Endothelial cell of umbilical vein (primary cell): ENCODE results near the gene HSPA1A. TPM values are rescaled to one million over a fixed set of nuclear protein-coding genes. Genes with fewer than 3 reads are reported as not detected.
"Not testable (repeated sequence)": the region's sequence is repeated elsewhere in the genome, so short reads cannot be mapped to it uniquely, and the experiment has no call there.

Experiments
- BruUV-seq: library from RNA; stranded (reverse); fragments of 400-500 nt; replicated peaks from 2 replicates; lab custom pipeline; 2021; lab: Mats Ljungman, UMichigan
- CTCF ChIA-PET: fragments of 300-600, 350-600 bp; sonication (Branson Sonifier 250); formaldehyde crosslinking; loops from one replicate; lab custom pipeline; 2021; ENCODE audit warnings: antibody characterized with exemption, inconsistent platforms; lab: Charles Lee
- POLR2A ChIA-PET: fragments of 300-600, 350-600 bp; sonication (Branson Sonifier 250); formaldehyde crosslinking; loops from one replicate; lab custom pipeline; 2021; ENCODE audit warnings: antibody characterized with exemption, inconsistent platforms; lab: Charles Lee
- DNase-seq: peaks from one replicate; pipeline ENCODE4 v3.0.0-alpha.2; 2011; ENCODE audit warnings: low read depth, low spot score
- FAIRE-seq: peaks from 2 replicates; lab custom pipeline; 2011; peaks lifted over from hg19 to GRCh38; lab: Jason Lieb, UNC
- H2AFZ ChIP-seq: 2 replicates; pipeline ENCODE4 v1.6.0; 2012; ENCODE audit warnings: low read depth, low read length, control low read depth, inconsistent platforms
- H3K27ac ChIP-seq: 2 replicates; pipeline ENCODE4 v1.5.1; 2011; ENCODE audit warnings: low read depth, mild to moderate bottlenecking, control low read depth, low read length, moderate library complexity; ENCODE audit not compliant: insufficient read depth
- H3K27me3 ChIP-seq, 2 experiments: 2 replicates each; pipeline versions ENCODE4 v1.6.0 to v1.6.1; 2011; ENCODE audit warnings: low read length in 2 of 2, mixed read lengths in 1 of 2; ENCODE audit not compliant: control insufficient read depth in 2 of 2, insufficient read depth in 2 of 2
- H3K36me3 ChIP-seq, 2 experiments: 2 replicates in 1 of 2; 3 replicates in 1 of 2; pipeline ENCODE4 v1.5.1; 2011; ENCODE audit warnings: low read length in 2 of 2, mild to moderate bottlenecking in 1 of 2, moderate library complexity in 1 of 2; ENCODE audit not compliant: control insufficient read depth in 2 of 2, insufficient read depth in 2 of 2; ENCODE audit errors: extremely low read depth in 1 of 2
- H3K4me1 ChIP-seq: 3 replicates; pipeline ENCODE4 v1.5.1; 2011; ENCODE audit warnings: mild to moderate bottlenecking, low read length; ENCODE audit not compliant: control insufficient read depth, insufficient read depth; ENCODE audit errors: extremely low read depth
- H3K4me2 ChIP-seq: 2 replicates; pipeline ENCODE4 v1.6.1; 2011; ENCODE audit warnings: low read length, control low read depth, mixed read lengths; ENCODE audit not compliant: insufficient read depth
- H3K4me3 ChIP-seq, 3 experiments: fragments of 200-600 bp in 1 of 3; sonication (generic), shearing (Covaris generic) in 1 of 3; replicated peaks in 1 of 3; 2 replicates each; pipeline ENCODE4 v1.5.1; 2011 to 2016; ENCODE audit warnings: control low read depth in 3 of 3, low read length in 3 of 3, mild to moderate bottlenecking in 2 of 3, inconsistent platforms in 1 of 3, low read depth in 1 of 3, moderate library complexity in 1 of 3; ENCODE audit not compliant: insufficient read depth in 1 of 3
- H3K79me2 ChIP-seq: 2 replicates; pipeline ENCODE4 v1.6.0; 2012; ENCODE audit warnings: low read length, inconsistent platforms; ENCODE audit not compliant: control insufficient read depth, insufficient read depth
- H3K9ac ChIP-seq: replicated peaks from 2 replicates; pipeline ENCODE3; 2011; ENCODE audit warnings: low read length, control low read depth; ENCODE audit not compliant: insufficient read depth; ENCODE audit errors: extremely low read depth
- H3K9me1 ChIP-seq: replicated peaks from 3 replicates; pipeline ENCODE4 v1.6.0; 2011; ENCODE audit warnings: mild to moderate bottlenecking, low read length; ENCODE audit not compliant: control insufficient read depth, insufficient read depth; ENCODE audit errors: extremely low read depth
- H3K9me3 ChIP-seq: replicated peaks from 2 replicates; pipeline ENCODE4 v1.5.1; 2012; ENCODE audit warnings: low read length, inconsistent platforms; ENCODE audit not compliant: control insufficient read depth, insufficient read depth
- H4K20me1 ChIP-seq: replicated peaks from 2 replicates; pipeline ENCODE3; 2011; ENCODE audit warnings: mild to moderate bottlenecking, low read length; ENCODE audit not compliant: control insufficient read depth, insufficient read depth; ENCODE audit errors: extremely low read depth
- EZH2 ChIP-seq: IDR thresholded peaks from 2 replicates; pipeline ENCODE4 v1.6.1; 2012; ENCODE audit warnings: borderline replicate concordance, low read depth, mild to moderate bottlenecking, moderate library complexity, low read length, inconsistent platforms; ENCODE audit not compliant: severe bottlenecking
- FOS ChIP-seq: IDR thresholded peaks from 2 replicates; pipeline ENCODE4 v1.6.1; 2011; ENCODE audit warnings: mild to moderate bottlenecking, low read length, moderate library complexity, borderline replicate concordance; ENCODE audit not compliant: insufficient read depth
- GATA2 ChIP-seq: IDR thresholded peaks from 2 replicates; pipeline ENCODE4 v1.7.0; 2011; ENCODE audit warnings: low read depth, mild to moderate bottlenecking, moderate library complexity, mixed read lengths, low read length; ENCODE audit not compliant: insufficient read length, insufficient read depth
- JUN ChIP-seq: IDR thresholded peaks from 2 replicates; pipeline ENCODE4 v1.6.1; 2011; ENCODE audit warnings: borderline replicate concordance, low read depth; ENCODE audit not compliant: insufficient read length, insufficient read depth
- MYC ChIP-seq: IDR thresholded peaks from one replicate; pipeline ENCODE4 v1.6.1; 2011; ENCODE audit warnings: mild to moderate bottlenecking, low read depth, low read length
- POLR2A ChIP-seq: IDR thresholded peaks from 2 replicates; pipeline ENCODE4 v1.6.1; 2012; ENCODE audit warnings: low read depth, mild to moderate bottlenecking, control low read depth, low read length
- POLR2AphosphoS5 ChIP-seq: IDR thresholded peaks from 2 replicates; pipeline ENCODE4 v1.6.1; 2012; ENCODE audit warnings: low read depth, mild to moderate bottlenecking, control low read depth, low read length, moderate library complexity; ENCODE audit not compliant: insufficient read depth
- dilution Hi-C: fragments of 300-500 bp; cut with MboI; formaldehyde crosslinking; loops from one replicate; pipeline ENCODE4 v1.15.0; 2019; ENCODE audit warnings: low sequenced_read_pairs; ENCODE audit not compliant: extremely low pct_ligation_motif_present
- intact Hi-C: fragments of 100-400 bp; cut with micrococcal nuclease; formaldehyde crosslinking; loops from one replicate; pipeline ENCODE4 v1.10.0; 2022
- polyA plus RNA-seq, 4 experiments: library from polyadenylated mRNA; depleted of rRNA in 3 of 4; stranded (reverse) in 3 of 4; unstranded in 1 of 4; fragments of >200 nt; gene quantifications; 2 replicates each; pipeline versions ENCODE4 v1.2.1 to v1.2.3, GENCODE V29; 2011 to 2012; ENCODE audit warnings: missing spikeins in 1 of 4
- total RNA-seq: library from RNA; stranded (reverse); gene quantifications from 2 replicates; pipeline ENCODE4 v1.2.3, GENCODE V29; 2021
- TF ChIP-seq, protein P1 (sequence below): IDR thresholded peaks from 2 replicates; pipeline ENCODE4 v1.6.1; 2011; ENCODE audit not compliant: insufficient read depth, insufficient read length
- TF ChIP-seq, protein P2 (sequence below), 2 donors: IDR thresholded peaks; 1 replicate in 1 of 2; 2 replicates in 1 of 2; pipeline ENCODE4 v1.5.1; 2011; ENCODE audit warnings: low read length in 2 of 2, mild to moderate bottlenecking in 2 of 2, moderate library complexity in 2 of 2, control low read depth in 1 of 2, inconsistent platforms in 1 of 2, low read depth in 1 of 2; ENCODE audit not compliant: insufficient read depth in 1 of 2; ENCODE audit errors: extremely low read depth in 1 of 2

HSPA1A gene
- total and polyA plus RNA-seq, 2 donors (not counting 3 experiments of a cell fraction or from before 2014, with no cell fraction given): 56.0 to 58.3 TPM

- Histone ChIP-seq H4K20me1 (no peaks in the 10 kb centered on the region), H3K9ac (no peak overlapping the region), H3K9me3 (no peaks in the 10 kb centered on the region), H3K79me2 (peaks cover 14% of the 10 kb centered on the region), H2AFZ (no peak overlapping the region), H3K9me1 (no peaks in the 10 kb centered on the region), H3K4me1 (no peaks in the 10 kb centered on the region), H3K4me3 (no peak overlapping the region), H3K4me2 (no peak overlapping the region), H3K36me3 (peaks cover 3% of the 10 kb centered on the region in 2 experiments), H3K27ac (no peak overlapping the region), H3K27me3 (no peaks in the 10 kb centered on the region)
- no peak for DNase-seq
- TF ChIP-seq, protein P1, sequence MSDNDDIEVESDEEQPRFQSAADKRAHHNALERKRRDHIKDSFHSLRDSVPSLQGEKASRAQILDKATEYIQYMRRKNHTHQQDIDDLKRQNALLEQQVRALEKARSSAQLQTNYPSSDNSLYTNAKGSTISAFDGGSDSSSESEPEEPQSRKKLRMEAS: no peak
- TF ChIP-seq JUN (no peak), POLR2A (no peak), POLR2AphosphoS5 (no peak), EZH2 (no peak), FOS (no peak), GATA2 (no peak), MYC (no peak)
- TF ChIP-seq, protein P2, sequence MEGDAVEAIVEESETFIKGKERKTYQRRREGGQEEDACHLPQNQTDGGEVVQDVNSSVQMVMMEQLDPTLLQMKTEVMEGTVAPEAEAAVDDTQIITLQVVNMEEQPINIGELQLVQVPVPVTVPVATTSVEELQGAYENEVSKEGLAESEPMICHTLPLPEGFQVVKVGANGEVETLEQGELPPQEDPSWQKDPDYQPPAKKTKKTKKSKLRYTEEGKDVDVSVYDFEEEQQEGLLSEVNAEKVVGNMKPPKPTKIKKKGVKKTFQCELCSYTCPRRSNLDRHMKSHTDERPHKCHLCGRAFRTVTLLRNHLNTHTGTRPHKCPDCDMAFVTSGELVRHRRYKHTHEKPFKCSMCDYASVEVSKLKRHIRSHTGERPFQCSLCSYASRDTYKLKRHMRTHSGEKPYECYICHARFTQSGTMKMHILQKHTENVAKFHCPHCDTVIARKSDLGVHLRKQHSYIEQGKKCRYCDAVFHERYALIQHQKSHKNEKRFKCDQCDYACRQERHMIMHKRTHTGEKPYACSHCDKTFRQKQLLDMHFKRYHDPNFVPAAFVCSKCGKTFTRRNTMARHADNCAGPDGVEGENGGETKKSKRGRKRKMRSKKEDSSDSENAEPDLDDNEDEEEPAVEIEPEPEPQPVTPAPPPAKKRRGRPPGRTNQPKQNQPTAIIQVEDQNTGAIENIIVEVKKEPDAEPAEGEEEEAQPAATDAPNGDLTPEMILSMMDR (IDR thresholded peaks at IDR 0.05; ENCODE audit: extremely low read depth in 1 of 2, insufficient read depth in 1 of 2, low read depth in 1 of 2, low read length in 2 of 2): no peak
- ChIA-PET POLR2A (interaction anchor here (0.6 to 1.9 kb wide), 3 partner anchors 15 to 181 kb away, joined by 4 to 6 read pairs (median 4); partner anchors contain the start of genes HSPA1A, HSPA1B and HSPA1L), CTCF (interaction anchor here (1.1 to 1.8 kb wide), 3 partner anchors 9 to 30 kb away, joined by 3 to 5 read pairs (median 4); no protein-coding TSS in a partner anchor)
- dilution Hi-C loops (no loop called here), intact Hi-C loops (no loop called here)
- FAIRE-seq: no peak
- BruUV-seq: no TSS peak
These were observed 15.6 kb upstream of the HSPA1A start for GRCh38 chr6:31799781-31800180.

DNA sequence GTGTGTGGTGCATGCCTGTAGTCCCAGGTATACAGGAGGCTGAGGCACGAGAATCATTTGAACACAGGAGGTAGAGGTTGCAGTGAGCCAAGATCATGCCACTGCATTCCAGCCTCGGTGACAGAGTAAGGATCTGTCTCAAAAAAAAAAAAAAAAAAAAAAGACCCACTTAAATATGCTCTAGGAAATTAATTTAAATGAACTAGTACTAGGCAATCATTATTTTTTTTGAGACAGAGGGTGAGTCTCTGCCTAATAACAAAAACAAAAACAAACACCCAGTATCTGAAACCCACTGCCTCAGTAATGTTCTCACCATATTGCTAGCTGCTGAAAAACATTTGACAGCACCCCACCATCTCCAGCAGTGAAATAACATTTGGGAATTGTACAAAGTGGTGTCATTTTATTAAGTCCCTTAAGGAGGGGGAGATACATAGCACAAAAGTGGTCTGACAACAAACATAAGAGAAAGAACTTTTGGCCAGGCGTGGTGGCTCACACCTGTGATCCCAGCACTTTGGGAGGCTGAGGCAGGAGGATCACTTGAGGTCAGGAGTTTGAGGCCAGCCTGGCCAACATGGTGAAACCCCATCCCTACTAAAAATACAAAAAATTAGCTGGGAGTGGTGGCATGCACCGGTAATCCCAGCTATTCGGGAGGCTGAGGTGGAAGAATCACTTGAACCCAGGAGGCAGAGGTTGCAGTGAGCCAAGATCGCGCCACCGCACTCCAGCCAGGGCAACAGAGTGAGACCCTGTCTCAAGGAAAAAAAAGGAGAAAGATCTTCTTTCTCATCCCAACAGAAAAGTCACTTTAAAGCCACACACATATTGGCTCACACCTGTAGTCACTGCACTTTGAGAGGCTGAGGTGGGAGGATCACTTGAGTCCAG, 14.1 kb upstream of the HSPA1A start:
- H3K4me2 ChIP-seq, H3K36me3 ChIP-seq, H3K27me3 ChIP-seq, DNase-seq, POLR2A ChIA-PET, FAIRE-seq, H3K9ac ChIP-seq, H2AFZ ChIP-seq, H3K4me3 ChIP-seq, H3K9me1 ChIP-seq, CTCF ChIA-PET, dilution Hi-C loops, H3K9me3 ChIP-seq, intact Hi-C loops, H3K27ac ChIP-seq, BruUV-seq, H3K4me1 ChIP-seq, H4K20me1 ChIP-seq: not testable (repeated sequence)
- H3K79me2 ChIP-seq: peaks cover 22% of the 10 kb centered on the region
